ENCODE measurements around the gene ADI1. TPM values are rescaled to one million over a fixed set of nuclear protein-coding genes. Genes with fewer than 3 reads are reported as not detected.
A peak's percentile ranks its signal among the peaks of the same experiment; 100 is the strongest.

Gene ADI1
- total RNA-seq, result 10 to 100 TPM; 28.4 to 30.2 TPM
- polyA plus RNA-seq (2013, experiment 1 of 2), result 33.4 TPM
- polyA plus RNA-seq (2013, experiment 2 of 2), result 31.5 TPM
- total RNA-seq, result 11.3 to 87.0 (median 49.8) reads per million in 172 experiments

- H3K4me1 Mint-ChIP-seq (ENCODE audit: low read depth), result peaks cover 38% of the 10 kb centered on the region
- Histone ChIP-seq H3K27ac (ENCODE audit: low read depth in 1 of 2, low read length in 2 of 2) (peak within 1 kb of the TSS; percentile 76 to 96), H3K9me3 (ENCODE audit: control insufficient read depth in 1 of 2, insufficient read depth in 1 of 2, low read length in 2 of 2) (peaks cover 0 to 3% of the 10 kb centered on the region in 2 experiments)
Observed at GRCh38 chr2:3519255-3520205, at the start of gene ADI1. Gene ADI1 (minus strand): TSS chr2:3519531. CDS start chr2:3519487, 44 bp downstream.

GRCh38 chr2:3566806-3567205, 47.5 kb upstream of the ADI1 start:
- intact Hi-C loops (cut with DNase I, micrococcal nuclease), result no loop called here
- H3K27ac ChIP-seq (ENCODE audit: low read depth in 1 of 2, low read length in 2 of 2), result no peak overlapping the region
- H3K36me3 ChIP-seq (ENCODE audit: insufficient read depth, low read length), result no peaks in the 10 kb centered on the region
- no peaks in the 10 kb centered on the region for H3K27me3 Mint-ChIP-seq
- no peaks in the 10 kb centered on the region for H3K4me1 ChIP-seq (ENCODE audit: insufficient read depth, low read length)
- peaks cover 4% of the 10 kb centered on the region for H3K36me3 Mint-ChIP-seq (ENCODE audit: low read depth)
- H3K9me3 ChIP-seq (ENCODE audit: control insufficient read depth in 1 of 2, insufficient read depth in 1 of 2, low read length in 2 of 2), result no peaks in the 10 kb centered on the region
- H3K27me3 ChIP-seq (ENCODE audit: control insufficient read depth in 1 of 2, insufficient read depth in 2 of 2, low read length in 2 of 2), result no peaks in the 10 kb centered on the region
- no peak for ATAC-seq (ENCODE audit: poor library complexity)
- H3K9me3 Mint-ChIP-seq, result no peaks in the 10 kb centered on the region
- TF ChIP-seq CTCF (IDR thresholded peaks at IDR 0.05), result no peak
- no peak overlapping the region for H3K27ac Mint-ChIP-seq
- H3K4me3 ChIP-seq (ENCODE audit: low read length), result no peak overlapping the region
- H3K4me1 Mint-ChIP-seq (ENCODE audit: low read depth), result no peaks in the 10 kb centered on the region
- H3K4me3 Mint-ChIP-seq, result no peak overlapping the region
- no peak for DNase-seq
- POLR2A ChIA-PET, result interaction anchor here (2.0 kb wide), 1 partner anchor 8 kb away, joined by 7 read pairs; the partner anchor contains the start of gene RNASEH1
- CTCF ChIA-PET, result no interaction called here

More at GRCh38 chr2:3519255-3520205, at the start of gene ADI1:
- Mint-ChIP-seq H3K36me3 (ENCODE audit: low read depth) (peaks cover 40% of the 10 kb centered on the region), H3K27me3 (no peaks in the 10 kb centered on the region), H3K27ac (peak within 1 kb of the TSS; percentile 88), H3K9me3 (peaks cover 3% of the 10 kb centered on the region), H3K4me3 (peak within 1 kb of the TSS; percentile 94)
- intact Hi-C loops (cut with DNase I, micrococcal nuclease), result loop anchor here in 1 of 2 experiments (1.0 to 10.0 kb wide), 4 partner anchors 39 to 905 kb away; partner anchors contain the start of genes RNASEH1, RPS7 and TRAPPC12
- POLR2A ChIA-PET, result interaction anchor here (1.0 to 4.0 kb wide), 12 partner anchors 12 to 142 kb away, joined by 3 to 56 read pairs (median 5); partner anchors contain the start of genes EIPR1, RNASEH1, RPS7 and TRAPPC12
- Histone ChIP-seq H3K4me3 (ENCODE audit: low read length) (peak within 1 kb of the TSS; percentile 87), H3K4me1 (ENCODE audit: insufficient read depth, low read length) (peaks cover 24% of the 10 kb centered on the region), H3K27me3 (ENCODE audit: control insufficient read depth in 1 of 2, insufficient read depth in 2 of 2, low read length in 2 of 2) (no peaks in the 10 kb centered on the region), H3K36me3 (ENCODE audit: insufficient read depth, low read length) (no peaks in the 10 kb centered on the region)
- TF ChIP-seq CTCF (IDR thresholded peaks at IDR 0.05), result no peak
- ATAC-seq (ENCODE audit: poor library complexity) (peak; percentile 66), DNase-seq (peak; percentile 65 to 88 (median 74))
- CTCF ChIA-PET, result no interaction called here

- no peak overlapping the region for H3K4me3 ChIP-seq (ENCODE audit: low read length)
- Mint-ChIP-seq H3K4me1 (ENCODE audit: low read depth) (no peaks in the 10 kb centered on the region), H3K36me3 (ENCODE audit: low read depth) (peaks cover 9% of the 10 kb centered on the region), H3K27ac (no peak overlapping the region), H3K27me3 (no peaks in the 10 kb centered on the region), H3K9me3 (no peaks in the 10 kb centered on the region), H3K4me3 (no peak overlapping the region)
- ChIA-PET CTCF (no interaction called here), POLR2A (no interaction called here)
- no peak overlapping the region for H3K27ac ChIP-seq (ENCODE audit: low read depth in 1 of 2, low read length in 2 of 2)
- intact Hi-C loops (cut with DNase I, micrococcal nuclease), result no loop called here
- DNase-seq, result no peak
- no peaks in the 10 kb centered on the region for H3K36me3 ChIP-seq (ENCODE audit: insufficient read depth, low read length)
- H3K9me3 ChIP-seq (ENCODE audit: control insufficient read depth in 1 of 2, insufficient read depth in 1 of 2, low read length in 2 of 2), result no peaks in the 10 kb centered on the region
- no peaks in the 10 kb centered on the region for H3K27me3 ChIP-seq (ENCODE audit: control insufficient read depth in 1 of 2, insufficient read depth in 2 of 2, low read length in 2 of 2)
- ATAC-seq (ENCODE audit: poor library complexity), result no peak
- no peak for TF ChIP-seq CTCF (IDR thresholded peaks at IDR 0.05)
- H3K4me1 ChIP-seq (ENCODE audit: insufficient read depth, low read length), result no peaks in the 10 kb centered on the region
Observed at GRCh38 chr2:3565117-3565516, 45.8 kb upstream of the ADI1 start.

All from CD4-positive, alpha-beta T cell (primary cell).